Measurements from ENCODE around the gene FGF18.

- TF ChIP-seq CTCF (IDR thresholded peaks at IDR 0.05; ENCODE audit: low read length) (no peak), EZH2 (IDR thresholded peaks at IDR 0.05; ENCODE audit: borderline replicate concordance, low read length) (no peak)
Measured at GRCh38 chr5:171454549-171454948, 35.1 kb downstream of the FGF18 start.

Measured in OCI-LY1 (cell line).